SK-N-SH treated with all-trans-retinoic acid at 6 μM for 48 hours (cell line): Measurements from ENCODE around the gene PIWIL1.

Source experiments
- ATAC-seq: fragments of 200-7000 bp; cut with Tn5 transposase; 3 replicates; pipeline ENCODE4 v1.9.1; 2020; ENCODE audit warnings: mild to moderate bottlenecking, moderate library complexity
- ARNTL ChIP-seq: fragments of 450-650 bp; formaldehyde crosslinking; IDR thresholded peaks from 2 replicates; pipeline ENCODE4 v1.5.0; 2020; ENCODE audit warnings: low read depth, mild to moderate bottlenecking, moderate library complexity, borderline replicate concordance
- BACH2 ChIP-seq: fragments of 250-450 bp; sonication (Bioruptor Pico); IDR thresholded peaks from 2 replicates; pipeline ENCODE4 v1.9.0; 2021; ENCODE audit warnings: mild to moderate bottlenecking, borderline replicate concordance
- CREB5 ChIP-seq: fragments of 250-450 bp; sonication (Bioruptor Pico); IDR thresholded peaks from 2 replicates; pipeline ENCODE4 v1.5.1; 2020; ENCODE audit warnings: low read depth, mild to moderate bottlenecking, moderate library complexity
- CSDC2 ChIP-seq: fragments of 250-450 bp; sonication (Bioruptor Pico); IDR thresholded peaks from 2 replicates; pipeline ENCODE4 v1.5.0; 2020; ENCODE audit warnings: mild to moderate bottlenecking, moderate library complexity
- CSRNP3 ChIP-seq: fragments of 250-450 bp; sonication (Bioruptor Pico); IDR thresholded peaks from 2 replicates; pipeline ENCODE4 v1.5.1; 2021; ENCODE audit warnings: mild to moderate bottlenecking, moderate library complexity
- ESRRG ChIP-seq: fragments of 250-450 bp; sonication (Bioruptor Pico); IDR thresholded peaks from 2 replicates; pipeline ENCODE4 v1.6.1; 2021; ENCODE audit warnings: mild to moderate bottlenecking
- GLIS3 ChIP-seq: fragments of 250-450 bp; sonication (Bioruptor Pico); IDR thresholded peaks from 2 replicates; pipeline ENCODE4 v1.5.0; 2020; ENCODE audit warnings: mild to moderate bottlenecking, moderate library complexity
- ISL1 ChIP-seq: fragments of 250-450 bp; sonication (Bioruptor Pico); IDR thresholded peaks from 2 replicates; pipeline ENCODE4 v2.1.2; 2022; ENCODE audit warnings: mild to moderate bottlenecking, moderate library complexity
- OSR1 ChIP-seq: fragments of 250-450 bp; sonication (Bioruptor Pico); IDR thresholded peaks from 2 replicates; pipeline ENCODE4 v1.8.0; 2022; ENCODE audit warnings: moderate library complexity, mild to moderate bottlenecking, inconsistent platforms
- POU6F1 ChIP-seq: fragments of 250-450 bp; sonication (Bioruptor Pico); IDR thresholded peaks from 2 replicates; pipeline ENCODE4 v1.8.0; 2021; ENCODE audit warnings: low read depth, mild to moderate bottlenecking, moderate library complexity, borderline replicate concordance
- RARB ChIP-seq: fragments of 250-450 bp; sonication (Bioruptor Pico); IDR thresholded peaks from 2 replicates; pipeline ENCODE4 v1.8.0; 2021; ENCODE audit warnings: mild to moderate bottlenecking, moderate library complexity
- SNAI2 ChIP-seq: fragments of 250-450 bp; sonication (Bioruptor Pico); IDR thresholded peaks from 2 replicates; pipeline ENCODE4 v1.5.0; 2020; ENCODE audit warnings: mild to moderate bottlenecking, moderate library complexity
- TCF4 ChIP-seq: fragments of 250-450 bp; sonication (Bioruptor Pico); IDR thresholded peaks from 2 replicates; pipeline ENCODE4 v1.8.0; 2021; ENCODE audit warnings: mild to moderate bottlenecking, moderate library complexity, borderline replicate concordance
- TOX ChIP-seq: fragments of 250-450 bp; sonication (Bioruptor Pico); IDR thresholded peaks from 2 replicates; pipeline ENCODE4 v1.8.0; 2021; ENCODE audit warnings: mild to moderate bottlenecking, moderate library complexity, borderline replicate concordance
- TSHZ2 ChIP-seq: fragments of 250-450 bp; sonication (Bioruptor Pico); IDR thresholded peaks from 2 replicates; pipeline ENCODE4 v1.5.0; 2020; ENCODE audit warnings: mild to moderate bottlenecking, moderate library complexity
- ZC3H10 ChIP-seq: fragments of 250-450 bp; sonication (Bioruptor Pico); IDR thresholded peaks from 2 replicates; pipeline ENCODE4 v1.5.1; 2021; ENCODE audit warnings: mild to moderate bottlenecking, moderate library complexity
- ZFP3 ChIP-seq: fragments of 250-450 bp; sonication (Bioruptor Pico); IDR thresholded peaks from 2 replicates; pipeline ENCODE4 v1.5.0; 2020; ENCODE audit warnings: mild to moderate bottlenecking, moderate library complexity
- ZFP30 ChIP-seq: fragments of 450-650 bp; formaldehyde crosslinking; IDR thresholded peaks from 2 replicates; pipeline ENCODE4 v1.5.0; 2022; ENCODE audit warnings: mild to moderate bottlenecking, moderate library complexity
- ZNF565 ChIP-seq: fragments of 450-650 bp; formaldehyde crosslinking; conservative IDR thresholded peaks from 2 replicates; pipeline ENCODE4 v1.5.0; 2020; ENCODE audit warnings: low read depth, mild to moderate bottlenecking, moderate library complexity
- ZNF70 ChIP-seq: fragments of 450-650 bp; formaldehyde crosslinking; IDR thresholded peaks from 2 replicates; pipeline ENCODE4 v1.5.0; 2020; ENCODE audit warnings: mild to moderate bottlenecking, moderate library complexity
- ZNF8 ChIP-seq: fragments of 450-650 bp; formaldehyde crosslinking; IDR thresholded peaks from 2 replicates; pipeline ENCODE4 v1.5.0; 2020; ENCODE audit warnings: mild to moderate bottlenecking, moderate library complexity

Gene PIWIL1

GRCh38 chr12:130371296-130371695 is 33.6 kb downstream of the PIWIL1 start:
- TF ChIP-seq BACH2 (no peak), TOX (no peak), RARB (CRISPR knock-in tag) (no peak), ZFP3 (CRISPR knock-in tag) (no peak), ZNF70 (no peak), ARNTL (CRISPR knock-in tag) (no peak), TSHZ2 (no peak)
- no peak for ATAC-seq

GRCh38 chr12:130372936-130373335 is 35.2 kb downstream of the PIWIL1 start:
- no peak for ATAC-seq

GRCh38 chr12:130374083-130374482 is 36.4 kb downstream of the PIWIL1 start:
- ATAC-seq = no peak
- no peak for TF ChIP-seq TSHZ2
- TF ChIP-seq ZNF565 (CRISPR knock-in tag) = no peak
- TF ChIP-seq GLIS3 (CRISPR knock-in tag) = no peak
- no peak for TF ChIP-seq ZFP30
- no peak for TF ChIP-seq ZC3H10 (CRISPR knock-in tag)
- no peak for TF ChIP-seq OSR1 (CRISPR knock-in tag)
- no peak for TF ChIP-seq ZNF70
- TF ChIP-seq ZFP3 (CRISPR knock-in tag) = no peak
- TF ChIP-seq ZNF8 = no peak
- no peak for TF ChIP-seq TOX
- TF ChIP-seq ISL1 = no peak
- TF ChIP-seq BACH2 = no peak
- no peak for TF ChIP-seq CREB5 (CRISPR knock-in tag)
- no peak for TF ChIP-seq POU6F1 (CRISPR knock-in tag)

More at GRCh38 chr12:130372936-130373335, 35.2 kb downstream of the PIWIL1 start:
- no peak for TF ChIP-seq ZNF565 (CRISPR knock-in tag)
- TF ChIP-seq CSRNP3 (CRISPR knock-in tag) = no peak
- no peak for TF ChIP-seq SNAI2 (CRISPR knock-in tag)
- TF ChIP-seq POU6F1 (CRISPR knock-in tag) = no peak
- TF ChIP-seq ISL1 = no peak
- TF ChIP-seq TOX = no peak
- no peak for TF ChIP-seq OSR1 (CRISPR knock-in tag)
- TF ChIP-seq TCF4 (CRISPR knock-in tag) = no peak
- no peak for TF ChIP-seq RARB (CRISPR knock-in tag)
- TF ChIP-seq ZFP30 = no peak
- TF ChIP-seq ZFP3 (CRISPR knock-in tag) = no peak
- TF ChIP-seq ZNF70 = no peak
- TF ChIP-seq ZNF8 = no peak
- no peak for TF ChIP-seq GLIS3 (CRISPR knock-in tag)
- no peak for TF ChIP-seq ESRRG
- TF ChIP-seq CSDC2 = no peak
